ENCODE measurements around the gene PDHX.
A peak's percentile ranks its signal among the peaks of the same experiment; 100 is the strongest.

The PDHX gene

DNA sequence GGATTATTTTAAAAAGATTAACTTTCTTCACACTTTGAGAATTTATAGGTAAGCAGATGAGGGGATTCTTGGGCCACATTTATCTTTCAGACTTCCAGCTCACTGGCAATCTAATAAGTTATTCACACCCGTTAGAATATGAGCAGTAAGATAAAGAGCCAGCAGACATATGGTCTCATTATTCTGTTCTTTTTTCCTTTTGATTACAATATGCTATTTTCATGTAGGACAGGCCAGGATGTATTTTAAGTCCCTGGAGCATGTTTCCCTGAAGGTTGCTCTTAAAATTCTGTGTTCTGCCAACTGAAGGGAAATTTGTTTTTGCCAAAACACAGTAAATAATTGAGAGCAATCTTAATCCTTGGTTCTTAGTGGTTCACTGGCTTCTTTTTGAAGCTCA lies 22.2 kb downstream of the PDHX start:
- TF ChIP-seq GLIS3 (CRISPR knock-in tag; IDR thresholded peaks at IDR 0.05): no peak
- TF ChIP-seq, protein P1, sequence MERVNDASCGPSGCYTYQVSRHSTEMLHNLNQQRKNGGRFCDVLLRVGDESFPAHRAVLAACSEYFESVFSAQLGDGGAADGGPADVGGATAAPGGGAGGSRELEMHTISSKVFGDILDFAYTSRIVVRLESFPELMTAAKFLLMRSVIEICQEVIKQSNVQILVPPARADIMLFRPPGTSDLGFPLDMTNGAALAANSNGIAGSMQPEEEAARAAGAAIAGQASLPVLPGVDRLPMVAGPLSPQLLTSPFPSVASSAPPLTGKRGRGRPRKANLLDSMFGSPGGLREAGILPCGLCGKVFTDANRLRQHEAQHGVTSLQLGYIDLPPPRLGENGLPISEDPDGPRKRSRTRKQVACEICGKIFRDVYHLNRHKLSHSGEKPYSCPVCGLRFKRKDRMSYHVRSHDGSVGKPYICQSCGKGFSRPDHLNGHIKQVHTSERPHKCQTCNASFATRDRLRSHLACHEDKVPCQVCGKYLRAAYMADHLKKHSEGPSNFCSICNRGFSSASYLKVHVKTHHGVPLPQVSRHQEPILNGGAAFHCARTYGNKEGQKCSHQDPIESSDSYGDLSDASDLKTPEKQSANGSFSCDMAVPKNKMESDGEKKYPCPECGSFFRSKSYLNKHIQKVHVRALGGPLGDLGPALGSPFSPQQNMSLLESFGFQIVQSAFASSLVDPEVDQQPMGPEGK (CRISPR knock-in tag; IDR thresholded peaks at IDR 0.05; ENCODE audit: borderline replicate concordance): no peak
- TF ChIP-seq RARB (CRISPR knock-in tag; IDR thresholded peaks at IDR 0.05): no peak
- no peak for TF ChIP-seq TSHZ2 (CRISPR knock-in tag; IDR thresholded peaks at IDR 0.05)
- no peak for TF ChIP-seq ESRRG (CRISPR knock-in tag; IDR thresholded peaks at IDR 0.05)
- TF ChIP-seq BACH2 (CRISPR knock-in tag; IDR thresholded peaks at IDR 0.05; ENCODE audit: borderline replicate concordance): no peak
- TF ChIP-seq, protein P2, sequence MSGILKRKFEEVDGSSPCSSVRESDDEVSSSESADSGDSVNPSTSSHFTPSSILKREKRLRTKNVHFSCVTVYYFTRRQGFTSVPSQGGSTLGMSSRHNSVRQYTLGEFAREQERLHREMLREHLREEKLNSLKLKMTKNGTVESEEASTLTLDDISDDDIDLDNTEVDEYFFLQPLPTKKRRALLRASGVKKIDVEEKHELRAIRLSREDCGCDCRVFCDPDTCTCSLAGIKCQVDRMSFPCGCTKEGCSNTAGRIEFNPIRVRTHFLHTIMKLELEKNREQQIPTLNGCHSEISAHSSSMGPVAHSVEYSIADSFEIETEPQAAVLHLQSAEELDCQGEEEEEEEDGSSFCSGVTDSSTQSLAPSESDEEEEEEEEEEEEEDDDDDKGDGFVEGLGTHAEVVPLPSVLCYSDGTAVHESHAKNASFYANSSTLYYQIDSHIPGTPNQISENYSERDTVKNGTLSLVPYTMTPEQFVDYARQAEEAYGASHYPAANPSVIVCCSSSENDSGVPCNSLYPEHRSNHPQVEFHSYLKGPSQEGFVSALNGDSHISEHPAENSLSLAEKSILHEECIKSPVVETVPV (CRISPR knock-in tag; IDR thresholded peaks at IDR 0.05): no peak
- TF ChIP-seq TCF4 (CRISPR knock-in tag; IDR thresholded peaks at IDR 0.05; ENCODE audit: borderline replicate concordance): no peak
- TF ChIP-seq ISL1 (CRISPR knock-in tag; IDR thresholded peaks at IDR 0.05): no peak
- no peak for TF ChIP-seq ZFP3 (CRISPR knock-in tag; IDR thresholded peaks at IDR 0.05)
- TF ChIP-seq OSR1 (CRISPR knock-in tag; IDR thresholded peaks at IDR 0.05): no peak
- TF ChIP-seq PPARA (CRISPR knock-in tag; IDR thresholded peaks at IDR 0.05; ENCODE audit: borderline replicate concordance): no peak
- no peak for TF ChIP-seq ZNF70 (CRISPR knock-in tag; IDR thresholded peaks at IDR 0.05)
- TF ChIP-seq CSDC2 (CRISPR knock-in tag; IDR thresholded peaks at IDR 0.05): no peak
- TF ChIP-seq ZFP30 (CRISPR knock-in tag; IDR thresholded peaks at IDR 0.05): no peak
- no peak for ATAC-seq

GRCh38 chr11:34940026-34940677 lies 23.7 kb downstream of the PDHX start:
- TF ChIP-seq, protein P1 (CRISPR knock-in tag; IDR thresholded peaks at IDR 0.05; ENCODE audit: borderline replicate concordance): no peak
- TF ChIP-seq TOX (CRISPR knock-in tag; IDR thresholded peaks at IDR 0.05; ENCODE audit: borderline replicate concordance) (no peak), BACH2 (CRISPR knock-in tag; IDR thresholded peaks at IDR 0.05; ENCODE audit: borderline replicate concordance) (no peak), TCF4 (CRISPR knock-in tag; IDR thresholded peaks at IDR 0.05; ENCODE audit: borderline replicate concordance) (no peak), ZFP3 (CRISPR knock-in tag; IDR thresholded peaks at IDR 0.05) (no peak), CSDC2 (CRISPR knock-in tag; IDR thresholded peaks at IDR 0.05) (no peak), RARB (CRISPR knock-in tag; IDR thresholded peaks at IDR 0.05) (no peak), SNAI2 (CRISPR knock-in tag; IDR thresholded peaks at IDR 0.05) (no peak), ZNF70 (CRISPR knock-in tag; IDR thresholded peaks at IDR 0.05) (no peak), ISL1 (CRISPR knock-in tag; IDR thresholded peaks at IDR 0.05) (no peak), PPARA (CRISPR knock-in tag; IDR thresholded peaks at IDR 0.05; ENCODE audit: borderline replicate concordance) (no peak), OSR1 (CRISPR knock-in tag; IDR thresholded peaks at IDR 0.05) (no peak)
- TF ChIP-seq, protein P2 (CRISPR knock-in tag; IDR thresholded peaks at IDR 0.05): no peak
- ATAC-seq: peak; percentile 87

DNA sequence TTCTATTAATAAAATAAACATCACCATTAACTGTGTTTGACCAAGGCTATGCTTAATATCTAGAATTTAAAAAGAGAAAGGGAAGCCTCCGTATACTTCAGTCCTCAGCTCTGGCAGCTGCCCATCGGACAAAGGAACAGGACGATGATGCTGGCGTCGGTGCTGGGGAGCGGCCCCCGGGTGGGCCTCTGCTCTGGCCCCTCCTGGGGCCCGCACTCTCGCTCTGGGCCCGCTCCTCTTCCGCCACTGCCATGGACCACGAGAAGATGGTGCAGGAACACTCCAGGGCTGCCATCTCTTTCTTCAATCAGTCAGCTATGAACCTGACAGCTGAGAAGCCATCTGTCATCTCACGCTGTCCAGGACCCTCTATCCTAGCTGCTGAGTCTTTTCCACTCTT lies 25.3 kb downstream of the PDHX start:
- ATAC-seq: no peak
- TF ChIP-seq CSDC2 (CRISPR knock-in tag; IDR thresholded peaks at IDR 0.05) (no peak), ZNF8 (CRISPR knock-in tag; IDR thresholded peaks at IDR 0.05) (no peak), ISL1 (CRISPR knock-in tag; IDR thresholded peaks at IDR 0.05) (no peak)
- TF ChIP-seq, protein P1 (CRISPR knock-in tag; IDR thresholded peaks at IDR 0.05; ENCODE audit: borderline replicate concordance): no peak
